ENCODE measurements around the gene DCAF7.
A peak's percentile ranks its signal among the peaks of the same experiment; 100 is the strongest.

DCAF7 gene

DNA sequence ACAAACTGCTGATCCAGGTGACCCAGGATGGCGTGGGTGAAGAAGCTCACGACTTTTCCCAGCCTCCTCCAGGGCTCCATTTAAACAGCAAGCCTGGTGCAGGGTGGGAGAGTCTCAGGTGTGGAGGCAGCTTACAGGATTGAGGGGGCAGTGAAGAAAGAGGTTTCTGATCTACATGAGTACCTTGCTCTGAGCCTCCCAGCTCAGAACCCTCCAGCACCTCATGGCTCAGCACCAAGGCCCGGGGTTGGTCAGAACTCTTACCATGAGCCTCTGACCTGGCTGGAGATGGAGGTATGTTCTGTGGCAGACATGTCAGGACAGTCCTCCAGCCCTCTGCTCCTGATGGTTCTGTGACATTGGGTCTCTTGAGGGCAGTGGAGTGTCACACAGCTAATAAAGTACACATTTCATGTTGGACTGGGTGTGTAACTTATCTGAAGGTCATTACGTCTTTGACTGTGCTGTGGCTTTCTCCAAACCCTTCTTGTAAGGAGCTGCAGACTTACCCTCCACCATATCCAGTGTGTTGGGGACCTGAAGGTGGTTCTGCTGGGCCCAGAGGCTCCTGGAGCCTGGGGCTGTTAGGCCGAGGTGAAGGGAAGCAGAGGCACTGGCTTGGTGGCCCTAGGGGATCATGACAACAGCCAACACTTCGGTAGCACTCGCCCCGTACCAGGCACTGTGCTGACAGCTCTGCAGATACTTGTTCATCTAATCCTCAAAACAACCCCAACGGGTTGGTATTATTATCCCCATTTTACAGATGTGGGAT lies 3.8 kb upstream of the DCAF7 start:
- DNase-seq = no peak

DNA sequence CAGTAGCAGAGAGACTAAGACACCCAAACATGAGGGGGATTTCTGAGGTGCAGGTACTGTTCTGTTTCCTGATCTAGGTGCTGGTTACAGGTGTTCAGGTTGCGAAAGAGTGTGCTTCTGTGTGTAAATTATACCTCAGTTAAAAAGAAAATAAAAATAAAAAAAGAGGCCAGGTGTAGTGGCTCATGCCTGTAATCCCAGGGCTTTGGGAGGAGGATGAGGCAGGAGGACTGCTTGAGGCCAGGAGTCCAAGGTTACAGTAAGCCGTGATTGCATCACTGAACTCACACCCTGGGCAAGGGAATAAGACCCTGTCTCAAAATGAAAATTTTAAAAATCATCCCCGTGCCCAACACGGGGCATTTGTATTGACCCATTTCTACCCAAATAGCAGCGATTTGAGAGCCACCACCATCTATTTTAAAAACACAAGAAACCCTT lies 3.2 kb upstream of the DCAF7 start:
- DNase-seq = no peak

DNA sequence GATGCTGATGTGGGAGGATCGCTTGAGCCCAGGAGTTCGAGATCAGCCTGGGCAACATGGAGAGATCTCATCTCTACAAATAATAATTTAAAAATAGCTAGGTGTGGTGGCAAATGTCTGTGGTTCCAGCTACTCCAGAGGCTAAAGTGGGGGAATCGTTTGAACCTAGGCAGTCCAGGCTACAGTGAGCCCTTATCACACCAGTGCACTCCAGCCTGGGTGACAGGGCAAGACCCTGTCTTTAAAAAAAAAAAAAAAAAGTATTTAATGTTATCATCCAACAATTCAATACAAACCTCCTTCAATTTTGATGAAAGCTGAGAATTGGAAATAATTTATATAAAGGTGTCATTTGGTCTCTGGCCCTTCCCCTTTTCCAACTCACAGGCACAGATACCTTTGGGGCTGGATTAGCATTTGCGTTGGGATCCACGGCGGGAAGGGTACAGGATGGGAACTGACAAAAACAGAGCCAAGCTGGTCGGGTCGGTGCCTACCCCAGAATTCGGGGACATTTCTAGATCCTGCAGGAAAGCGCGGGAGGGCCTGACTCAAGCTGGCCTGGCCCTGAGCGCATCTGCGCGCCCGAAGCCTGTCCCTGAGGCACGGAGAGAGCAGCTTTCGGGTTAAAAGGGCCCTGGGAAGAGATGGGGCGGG lies 860 bp upstream of the DCAF7 start:
- DNase-seq = no peak

DNA sequence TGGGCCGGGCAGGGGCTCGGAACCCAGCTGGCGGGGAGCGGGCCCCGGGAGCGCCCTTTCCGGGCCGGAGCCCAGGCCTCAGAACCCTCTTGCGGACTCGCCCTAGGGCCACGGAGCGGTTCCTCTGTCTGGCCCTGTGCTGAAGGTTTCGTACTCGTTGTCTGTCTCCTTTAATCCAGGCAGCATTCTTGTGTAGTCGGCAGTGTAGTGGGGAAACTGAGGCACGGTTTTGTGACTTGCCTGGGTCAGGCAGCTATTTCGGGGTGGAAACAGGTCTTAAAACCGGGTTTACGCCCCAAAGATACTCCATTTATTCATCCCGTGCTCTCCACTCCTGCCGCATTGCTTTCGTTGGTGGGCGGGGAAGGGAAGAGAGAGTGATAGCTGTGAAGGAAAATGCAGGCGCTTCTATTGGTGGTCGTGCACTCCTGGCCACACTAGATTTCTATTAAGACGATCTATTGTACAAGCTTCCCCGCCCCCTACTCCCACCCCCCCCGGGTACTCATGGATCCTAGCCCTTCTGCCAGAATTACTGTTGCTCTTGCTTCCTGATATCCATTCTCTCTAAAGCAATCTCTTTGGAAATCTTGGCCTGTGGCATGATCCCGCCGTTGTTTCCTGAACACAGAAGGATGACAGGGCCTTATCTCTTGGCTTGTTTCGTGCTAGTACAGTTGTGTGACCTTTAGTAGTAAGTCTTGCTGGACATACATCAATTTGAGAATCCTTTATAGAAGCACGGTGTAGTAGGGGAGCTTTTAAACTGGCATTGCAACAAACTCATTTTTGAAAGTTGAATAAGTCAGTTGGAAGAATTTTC lies 751 bp downstream of the DCAF7 start:
- DNase-seq = peak; percentile 14

DNA sequence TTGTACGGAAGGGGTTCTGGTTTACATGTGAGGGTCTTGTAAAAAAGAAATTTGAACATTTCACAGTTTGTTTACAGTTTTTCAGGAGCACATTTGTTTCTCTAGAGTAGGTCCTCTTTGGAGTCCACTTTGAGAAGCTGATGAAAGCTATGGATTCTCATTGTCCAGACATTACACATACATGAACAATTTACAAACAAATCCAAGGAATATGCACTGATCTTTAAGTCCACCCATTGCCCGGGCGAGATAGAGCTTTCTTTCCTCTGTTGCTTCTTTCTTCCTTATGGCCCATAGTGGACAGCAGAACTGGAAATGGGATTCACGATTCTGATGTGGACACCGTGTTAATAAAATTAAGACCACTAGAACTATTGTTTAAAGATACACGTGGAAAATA lies 1.9 kb downstream of the DCAF7 start:
- DNase-seq = no peak

DNA sequence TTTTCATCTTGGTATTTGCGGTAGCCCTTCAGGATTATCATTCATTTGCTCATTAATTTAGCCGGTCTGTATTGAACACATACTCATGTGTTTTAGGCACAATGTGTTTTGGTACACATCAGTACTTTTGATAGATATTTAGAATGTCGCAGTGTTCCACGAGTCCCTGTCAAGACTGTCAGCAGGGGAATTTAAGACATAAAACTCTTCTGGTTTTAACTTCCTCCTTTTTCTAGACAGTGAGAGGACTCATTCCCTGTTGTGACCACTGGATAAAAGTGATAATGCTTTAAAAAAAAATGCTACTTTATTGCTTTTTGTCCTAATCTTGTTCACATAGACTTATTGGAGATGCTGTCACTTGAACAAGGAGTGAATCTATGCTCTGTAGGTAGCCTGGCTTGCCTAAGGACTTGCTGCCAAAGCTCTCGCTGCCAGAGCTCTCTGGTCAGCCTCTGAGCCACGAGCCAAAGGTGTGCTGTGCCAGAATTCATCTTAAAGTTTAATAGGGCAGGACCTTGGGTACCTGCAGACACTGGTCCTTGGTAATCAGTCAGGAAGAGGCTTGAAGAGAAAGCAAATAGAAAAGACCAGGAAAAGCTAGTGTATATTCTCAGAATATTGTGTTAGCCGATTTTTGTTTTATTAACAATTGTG lies 5.4 kb downstream of the DCAF7 start:
- DNase-seq = no peak

DNA sequence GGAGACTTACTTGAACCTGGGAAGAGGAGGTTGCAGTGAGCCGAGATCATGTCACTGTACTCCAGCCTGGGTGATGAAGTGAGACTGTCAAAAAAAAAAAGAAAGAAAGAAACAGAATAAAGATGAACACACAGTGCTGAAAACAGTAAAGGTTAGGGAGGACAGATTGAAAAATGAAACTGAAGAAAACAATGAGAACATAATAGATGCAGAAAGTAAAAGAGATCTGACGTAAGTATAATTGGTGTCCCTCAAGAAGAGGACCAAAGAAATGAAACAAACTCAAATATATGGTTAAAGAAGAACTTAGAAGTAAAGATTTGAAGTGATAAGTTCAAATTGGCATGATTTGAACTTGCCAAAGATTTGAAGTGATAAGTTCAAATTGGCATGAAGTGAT lies 7.1 kb downstream of the DCAF7 start:
- no peak for DNase-seq

DNA sequence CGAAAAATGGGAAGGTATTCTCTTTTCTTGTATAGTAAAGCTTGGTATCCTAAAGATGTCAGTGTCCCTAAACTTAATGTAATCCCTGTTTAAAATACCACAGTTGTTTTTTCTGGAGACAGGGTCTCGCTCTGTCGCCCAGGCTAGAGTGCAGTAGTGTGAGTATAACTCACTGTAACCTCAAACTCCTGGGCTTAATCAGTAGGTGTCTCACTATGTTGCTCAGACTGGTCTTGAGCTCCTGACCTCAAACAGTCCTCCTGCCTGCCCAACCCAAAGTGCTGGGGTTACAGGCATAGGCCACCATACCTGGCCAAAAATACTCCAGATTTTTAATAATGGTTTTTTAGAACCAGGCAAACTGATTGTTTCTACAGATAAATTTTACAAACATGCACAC lies 8.2 kb downstream of the DCAF7 start:
- no peak for DNase-seq

DNA sequence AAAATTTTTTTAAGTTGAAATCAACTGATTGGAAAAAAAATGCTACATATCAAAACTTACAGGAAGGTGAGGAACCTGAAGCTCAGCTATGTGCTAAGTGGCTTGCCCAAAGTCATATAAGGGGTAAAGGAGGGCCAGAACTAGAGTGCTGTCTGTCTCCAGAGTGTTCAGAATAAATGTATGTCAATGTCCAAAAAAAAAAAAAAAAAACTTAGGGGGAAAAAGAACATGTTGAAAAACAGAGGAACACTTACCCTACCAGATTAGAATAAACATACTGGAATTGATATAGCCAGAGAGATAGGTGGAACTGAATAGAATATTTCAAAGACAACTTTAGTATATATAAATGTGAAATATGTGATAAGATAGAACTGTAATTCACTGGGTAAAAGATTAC lies 11.5 kb downstream of the DCAF7 start:
- DNase-seq = no peak

DNA sequence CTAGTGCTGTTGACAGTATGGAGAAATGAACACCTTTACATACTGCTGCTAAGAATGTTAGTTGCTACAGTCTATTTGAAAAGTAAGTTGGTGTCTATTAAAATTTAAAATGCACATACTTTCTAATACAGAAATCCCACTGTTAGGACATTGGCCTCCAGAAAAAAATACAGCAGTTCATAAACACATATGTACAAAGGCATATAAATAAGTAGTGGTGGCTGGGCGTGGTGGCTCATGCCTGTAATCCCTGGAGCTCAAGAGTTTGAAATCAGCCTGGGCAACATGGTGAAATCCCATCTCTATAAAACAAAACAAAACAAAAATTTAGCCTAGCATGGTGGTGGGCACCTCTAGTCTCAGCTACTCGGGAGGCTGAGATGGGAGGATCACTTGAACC lies 13.1 kb downstream of the DCAF7 start:
- DNase-seq = no peak

DNA sequence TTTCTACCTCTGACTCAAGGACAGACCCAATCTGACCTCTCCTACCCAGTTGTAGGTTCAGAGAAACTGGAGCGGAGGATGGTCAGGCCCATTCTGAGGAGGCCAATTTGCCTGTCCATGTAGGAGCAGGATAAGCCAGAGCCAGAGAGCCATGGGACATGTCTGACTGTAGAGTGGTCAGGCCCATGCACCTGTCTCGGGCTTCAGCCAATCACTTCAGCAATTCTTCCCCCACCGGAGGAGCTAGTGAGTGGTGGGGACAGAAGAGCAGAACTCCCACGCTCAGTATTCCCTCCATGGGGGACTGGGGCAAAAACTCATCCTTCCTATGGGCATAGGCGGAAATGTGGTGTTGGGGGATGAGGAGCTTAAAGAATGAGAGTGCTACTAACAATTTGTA lies 14.3 kb downstream of the DCAF7 start:
- DNase-seq = no peak

DNA sequence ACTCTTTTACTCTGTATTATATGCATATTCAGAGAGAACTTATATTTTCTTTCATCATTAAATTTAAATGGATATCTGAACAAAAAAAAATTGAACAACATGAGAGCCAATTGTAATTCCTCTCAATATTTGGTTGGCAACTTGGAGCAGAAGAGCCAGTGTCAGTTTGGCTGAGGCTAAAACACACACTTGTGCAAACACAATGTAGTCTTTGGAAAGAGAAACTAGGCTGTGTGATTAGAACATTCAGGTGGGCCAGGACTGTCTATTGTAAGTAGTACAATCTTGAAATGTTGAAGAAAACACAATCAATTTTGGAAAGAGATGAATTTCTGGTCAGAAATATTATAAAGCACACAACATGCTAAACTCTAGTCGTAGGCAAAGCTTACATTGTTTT lies 17.0 kb downstream of the DCAF7 start:
- DNase-seq = no peak

DNA sequence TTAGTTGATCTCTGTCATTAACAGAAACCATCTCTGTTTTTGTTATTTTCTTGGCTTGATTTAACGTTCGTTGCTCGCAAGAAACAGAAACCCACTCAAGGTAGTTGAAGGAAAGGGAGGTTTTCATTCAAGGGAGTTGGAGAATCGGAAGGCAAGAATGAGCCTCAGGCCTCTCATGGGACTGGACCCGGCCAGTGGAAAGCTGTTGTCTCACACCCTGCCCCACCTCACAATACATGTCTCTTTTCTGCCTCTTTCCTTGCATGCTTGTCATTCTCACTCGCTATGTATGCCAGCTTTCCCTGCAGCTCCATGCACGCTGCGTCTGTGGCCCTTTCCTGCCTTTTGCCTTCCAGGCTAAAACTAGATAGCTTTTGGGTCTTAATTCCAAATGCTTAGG lies 18.3 kb downstream of the DCAF7 start:
- no peak for DNase-seq

DNA sequence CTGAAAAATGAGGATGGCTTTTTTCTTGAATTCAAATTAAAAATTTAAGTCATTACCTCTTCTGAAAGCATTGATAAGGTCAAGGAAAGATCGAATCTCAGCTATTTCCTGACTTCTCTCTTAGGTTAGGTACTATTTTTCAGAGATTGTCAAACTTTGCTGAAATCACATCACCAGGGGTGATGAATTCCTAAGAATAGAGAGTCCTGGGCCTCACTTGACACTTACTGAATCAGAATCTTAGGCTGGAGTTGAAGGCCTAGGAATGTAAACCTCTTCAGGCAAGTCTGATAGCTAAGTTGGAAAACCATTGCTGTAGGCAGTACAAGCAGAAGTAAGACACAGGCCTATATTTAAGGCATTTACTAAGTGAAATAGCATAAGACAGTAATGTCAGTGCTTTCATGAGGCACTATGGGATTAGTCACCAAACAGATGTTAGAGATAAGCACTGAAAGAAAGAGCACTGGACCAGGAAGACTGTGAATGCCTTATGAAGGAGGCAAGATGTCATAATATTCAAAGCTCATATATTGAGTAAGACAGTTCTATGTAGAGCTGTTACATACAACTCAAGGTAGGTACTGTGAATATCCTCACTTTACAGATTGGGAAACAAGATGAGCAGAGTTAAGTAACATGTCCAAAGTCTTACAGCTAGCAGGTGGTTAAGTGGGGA lies 21.5 kb downstream of the DCAF7 start:
- peak; percentile 37 for DNase-seq

DNA sequence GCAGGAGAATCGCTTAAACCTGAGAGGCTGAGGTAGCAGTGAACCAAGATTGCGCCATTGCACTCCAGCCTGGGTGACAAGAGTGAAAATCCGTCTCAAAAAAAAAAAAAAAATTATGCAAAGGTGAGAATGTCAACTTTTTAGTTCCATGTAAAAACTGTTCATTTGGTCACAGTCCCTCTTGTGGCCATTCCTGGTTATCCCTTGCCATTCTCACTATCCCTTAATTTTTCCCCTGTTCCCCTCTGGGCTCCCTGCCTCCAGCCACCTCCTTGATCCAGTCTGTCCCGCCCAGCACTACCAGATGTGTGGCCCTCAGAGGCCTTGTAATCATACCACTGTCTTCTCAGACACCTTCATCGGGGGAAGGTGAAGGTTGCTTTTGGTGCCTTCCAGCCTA lies 23.4 kb downstream of the DCAF7 start:
- DNase-seq = no peak

DNA sequence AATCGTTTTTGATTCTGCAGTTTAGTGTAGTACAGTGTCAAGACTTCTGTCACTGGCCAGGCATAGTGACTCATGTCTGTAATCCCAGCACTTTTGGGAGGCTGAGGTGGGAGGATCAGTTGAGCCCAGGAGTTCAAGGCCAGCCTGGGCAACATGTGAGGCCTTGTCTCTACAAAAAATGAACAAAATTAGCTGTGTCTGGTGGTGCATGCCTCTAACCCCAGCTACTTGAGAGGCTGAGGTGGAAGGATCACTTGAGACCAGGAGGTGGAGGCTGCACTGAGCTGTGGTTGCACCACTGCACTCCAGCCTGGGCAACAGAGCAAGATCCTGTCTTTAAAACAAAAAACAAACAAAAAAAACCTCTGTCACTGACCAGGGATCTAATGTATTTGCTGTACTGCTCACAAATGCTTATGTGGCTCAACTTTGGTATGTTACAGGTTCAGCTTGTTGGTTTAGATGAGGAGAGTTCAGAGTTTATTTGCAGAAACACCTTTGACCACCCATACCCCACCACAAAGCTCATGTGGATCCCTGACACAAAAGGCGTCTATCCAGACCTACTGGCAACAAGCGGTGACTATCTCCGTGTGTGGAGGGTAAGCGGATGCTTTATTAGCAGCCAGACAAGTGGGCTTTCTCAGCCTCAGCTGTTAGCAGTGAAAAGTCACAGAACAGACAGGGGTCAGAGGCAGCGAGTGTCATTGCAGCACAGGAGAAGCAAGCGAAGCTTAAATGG lies 27.9 kb downstream of the DCAF7 start:
- DNase-seq = no peak

DNA sequence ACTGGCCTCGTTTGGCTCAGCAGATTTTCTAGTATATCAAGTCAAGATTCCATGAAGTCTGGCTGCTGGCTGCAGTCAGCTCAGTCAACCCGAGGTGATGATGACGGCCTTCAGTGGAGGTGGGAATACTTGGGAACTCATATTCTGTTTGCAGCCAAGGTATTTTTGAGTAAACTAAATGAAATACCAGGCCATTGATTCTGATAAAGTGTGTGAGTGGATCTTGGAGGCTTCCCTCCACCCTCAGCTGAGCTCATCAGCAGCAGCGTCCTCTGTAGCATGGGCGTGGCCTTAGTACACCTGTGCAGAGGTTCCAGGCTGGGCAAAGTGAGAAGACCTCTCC lies 28.5 kb downstream of the DCAF7 start:
- DNase-seq = no peak

DNA sequence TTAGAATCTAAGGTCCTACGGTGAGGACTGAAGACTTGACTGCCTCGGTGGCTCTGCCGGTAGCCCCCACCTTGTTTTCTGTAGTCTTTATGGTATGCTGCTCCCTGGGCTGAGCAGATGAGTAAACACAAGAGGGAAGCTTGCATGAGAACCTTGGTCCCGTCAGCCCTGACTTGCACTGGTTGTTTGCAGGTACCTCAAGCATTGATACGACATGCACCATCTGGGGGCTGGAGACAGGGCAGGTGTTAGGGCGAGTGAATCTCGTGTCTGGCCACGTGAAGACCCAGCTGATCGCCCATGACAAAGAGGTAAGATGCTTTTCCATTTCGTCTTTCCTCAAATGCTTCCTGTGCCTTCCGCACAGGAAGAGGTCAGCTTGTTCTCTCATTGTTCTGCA lies 29.4 kb downstream of the DCAF7 start:
- DNase-seq = no peak

DNA sequence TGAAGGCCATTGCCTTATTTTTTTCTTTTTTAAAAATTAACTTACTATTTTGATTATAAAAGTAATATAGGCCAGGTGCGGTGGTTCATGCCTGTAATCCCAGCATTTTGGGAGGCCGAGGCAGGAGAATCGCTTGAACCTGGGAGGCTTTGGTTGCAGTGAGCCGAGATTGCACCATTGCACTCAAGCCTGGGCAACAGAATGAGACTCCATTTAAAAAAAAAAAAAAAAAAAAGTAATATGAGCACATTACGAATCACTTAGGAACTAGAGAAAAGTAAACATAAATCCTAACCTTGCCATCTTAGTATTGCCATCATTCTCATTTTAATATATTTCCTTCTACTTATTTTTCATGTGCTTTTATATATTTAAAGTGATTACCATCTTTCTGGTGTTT lies 37.5 kb downstream of the DCAF7 start:
- no peak for DNase-seq

DNA sequence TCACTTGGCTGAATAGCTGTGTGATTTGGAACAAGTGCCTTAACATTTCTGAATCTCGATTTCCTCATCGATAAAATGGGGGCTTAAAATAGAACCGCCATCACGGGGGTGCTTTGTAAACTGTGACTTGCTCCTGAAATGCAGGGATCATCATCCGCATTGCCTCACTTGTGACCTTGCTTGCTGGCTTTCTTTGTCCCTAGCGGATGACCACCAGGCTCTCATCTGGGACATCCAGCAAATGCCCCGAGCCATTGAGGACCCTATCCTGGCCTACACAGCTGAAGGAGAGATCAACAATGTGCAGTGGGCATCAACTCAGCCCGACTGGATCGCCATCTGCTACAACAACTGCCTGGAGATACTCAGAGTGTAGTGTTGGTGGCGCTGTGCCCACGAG lies 38.5 kb downstream of the DCAF7 start:
- no peak for DNase-seq

DNA sequence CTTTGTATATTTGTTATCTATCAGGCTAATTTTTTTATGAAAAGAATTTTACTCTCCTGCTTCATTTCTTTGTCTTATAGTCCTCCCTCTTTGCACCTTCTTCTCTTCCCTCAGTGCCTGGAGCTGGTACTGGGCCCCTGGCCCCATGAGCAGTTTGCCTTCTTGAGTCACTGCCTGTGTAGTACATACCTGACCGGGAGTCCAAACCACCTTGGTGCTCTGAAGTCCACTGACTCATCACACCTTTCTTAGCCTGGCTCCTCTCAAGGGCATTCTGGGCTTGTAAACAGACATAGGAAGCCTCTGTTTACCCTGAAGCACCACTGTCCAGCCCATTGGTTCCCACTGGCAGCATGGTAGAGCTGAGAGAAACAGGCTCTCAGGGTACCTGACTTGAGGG lies 39.4 kb downstream of the DCAF7 start:
- no peak for DNase-seq

DNA sequence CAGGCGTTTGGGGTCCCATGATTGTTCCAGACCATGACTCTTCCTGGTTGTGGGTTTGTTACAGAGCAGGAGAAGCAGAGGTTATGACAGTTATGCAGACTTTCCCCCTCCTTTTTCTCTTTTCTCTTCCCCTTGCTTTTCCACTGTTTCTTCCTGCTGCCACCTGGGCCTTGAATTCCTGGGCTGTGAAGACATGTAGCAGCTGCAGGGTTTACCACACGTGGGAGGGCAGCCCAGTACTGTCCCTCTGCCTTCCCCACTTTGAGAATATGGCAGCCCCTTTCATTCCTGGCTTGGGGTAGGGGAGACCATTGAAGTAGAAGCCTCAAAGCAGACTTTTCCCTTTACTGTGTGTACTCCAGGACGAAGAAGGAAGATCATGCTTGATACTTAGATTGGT lies 42.5 kb downstream of the DCAF7 start:
- DNase-seq = no peak

Data from kidney glomerular epithelial cell (primary cell).